Kidney (tissue), 14 donors: ENCODE measurements around the gene FAM209A. TPM values are rescaled to one million over a fixed set of nuclear protein-coding genes. Genes with fewer than 3 reads are reported as not detected.
A peak's percentile ranks its signal among the peaks of the same experiment; 100 is the strongest.

Experiments used
- DNase-seq, 5 donors: peaks; one replicate each; pipeline ENCODE4 v3.0.0-alpha.2; 2013 to 2020
- FAIRE-seq: peaks from 2 replicates; lab custom pipeline; 2012; peaks lifted over from hg19 to GRCh38; lab: Jason Lieb, UNC
- H3K27ac ChIP-seq, 2 donors: one replicate each; pipeline ENCODE4 v1.7.0; 2013; ENCODE audit warnings: low read depth in 2 of 2, low read length in 2 of 2, inconsistent platforms in 1 of 2
- H3K27me3 ChIP-seq: one replicate; pipeline ENCODE4 v1.7.1; 2013; ENCODE audit warnings: low read length, inconsistent platforms; ENCODE audit not compliant: control insufficient read depth, insufficient read depth
- H3K36me3 ChIP-seq, 3 donors: one replicate each; pipeline versions ENCODE4 v1.7.0 to v1.7.1; 2013; ENCODE audit warnings: low read length in 3 of 3, control low read depth in 1 of 3, inconsistent platforms in 1 of 3; ENCODE audit not compliant: insufficient read depth in 3 of 3, control insufficient read depth in 2 of 3
- H3K4me1 ChIP-seq, 3 donors: one replicate each; pipeline versions ENCODE4 v1.7.0 to v1.7.1; 2013; ENCODE audit warnings: low read length in 3 of 3, inconsistent platforms in 1 of 3, low read depth in 1 of 3; ENCODE audit not compliant: control insufficient read depth in 2 of 3, insufficient read depth in 2 of 3
- H3K4me3 ChIP-seq, 3 donors: one replicate each; pipeline versions ENCODE4 v1.7.0 to v1.8.1; 2013; ENCODE audit warnings: low read length in 3 of 3, control low read depth in 1 of 3, inconsistent platforms in 1 of 3
- H3K9ac ChIP-seq, 3 donors: one replicate each; pipeline versions ENCODE4 v1.7.0 to v1.7.1; 2013; ENCODE audit warnings: low read length in 3 of 3, control low read depth in 1 of 3, inconsistent platforms in 1 of 3
- H3K9me3 ChIP-seq, 3 donors: one replicate each; pipeline versions ENCODE4 v1.7.0 to v1.7.1; 2013; ENCODE audit warnings: low read length in 3 of 3, control low read depth in 1 of 3, inconsistent platforms in 1 of 3; ENCODE audit not compliant: control insufficient read depth in 2 of 3, insufficient read depth in 1 of 3
- CTCF ChIP-seq: IDR thresholded peaks from 3 replicates; pipeline ENCODE4 v1.5.1; 2012; ENCODE audit warnings: mild to moderate bottlenecking, moderate library complexity, borderline replicate concordance; ENCODE audit not compliant: insufficient read depth; ENCODE audit errors: extremely low read depth
- intact Hi-C: fragments of 100-400 bp; cut with DNase I; formaldehyde crosslinking; loops from one replicate; pipeline ENCODE4 v1.11.1; 2022
- polyA plus RNA-seq: library from polyadenylated mRNA; stranded (reverse); fragments of 350-450 nt; fragmentation: Illumina TruSeq; extraction: RNeasy Lipid Tissue Mini Kit (QIAGEN cat#74804); gene quantifications from one replicate; pipeline ENCODE4 v1.2.3, GENCODE V29; 2014; ENCODE audit warnings: low read depth, low replicate concordance; ENCODE audit not compliant: insufficient read depth
- total RNA-seq: library from RNA; stranded (reverse); fragmentation: NEBNext Ultra II Directional; extraction: Animal tissue kit (Norgen Biotek cat#: 25700); gene quantifications from one replicate; pipeline ENCODE4 v1.2.1, GENCODE V29; 2021
- donor health status: control.
- donor health status: control.
- donor health status: control.
- donor health status: control.
- donor health status: control.
- donor health status: DM: yes; HTN: yes; CAD: no.
- donor health status: Normal renal cell carcinoma (clear cell type).

The FAM209A gene
- total and polyA plus RNA-seq, 2 donors from 2014 or later = 0.38 TPM; not detected in 1

GRCh38 chr20:56573986-56574385 lies 49.4 kb downstream of the FAM209A start:
- H3K9ac ChIP-seq = no peak overlapping the region
- H3K9me3 ChIP-seq = no peaks in the 10 kb centered on the region
- intact Hi-C loops = no loop called here
- no peak for TF ChIP-seq CTCF
- H3K27ac ChIP-seq = no peak overlapping the region
- FAIRE-seq (no peak), DNase-seq (no peak)
- no peaks in the 10 kb centered on the region for H3K36me3 ChIP-seq
- no peak overlapping the region for H3K4me3 ChIP-seq
- H3K27me3 ChIP-seq = no peaks in the 10 kb centered on the region
- H3K4me1 ChIP-seq = no peaks in the 10 kb centered on the region

DNA sequence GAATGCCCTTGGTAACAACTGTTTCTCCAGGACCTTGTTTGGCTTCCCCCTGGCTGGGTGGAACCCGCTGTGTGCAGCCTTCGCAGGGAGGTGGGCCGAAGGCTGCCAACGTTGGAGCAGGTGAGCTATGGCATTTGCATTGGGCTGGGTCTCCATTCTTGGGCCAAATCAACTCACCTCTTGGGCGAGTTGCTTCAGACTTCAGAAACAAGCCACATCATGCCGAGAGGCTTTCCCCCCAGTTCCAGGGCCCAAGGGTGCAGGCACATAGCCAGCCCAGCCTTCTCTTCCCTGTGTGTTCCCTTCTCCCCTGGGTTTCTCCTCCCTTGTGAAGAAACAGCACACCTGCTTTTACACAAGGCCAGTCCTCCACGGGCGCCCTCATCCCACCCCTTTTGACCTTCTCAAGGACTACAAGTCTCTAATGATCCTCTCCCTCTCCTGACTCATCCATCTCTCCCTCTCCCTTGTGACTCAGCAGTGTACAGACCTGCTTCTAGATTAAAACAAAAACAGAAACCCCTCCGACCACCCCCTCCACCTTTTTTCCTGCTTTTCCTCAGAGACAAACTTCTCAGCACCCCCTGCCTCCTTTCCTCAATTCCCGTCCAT lies 50.1 kb downstream of the FAM209A start:
- no peak overlapping the region for H3K4me3 ChIP-seq
- intact Hi-C loops = no loop called here
- no peak overlapping the region for H3K27ac ChIP-seq
- H3K4me1 ChIP-seq = no peaks in the 10 kb centered on the region
- H3K27me3 ChIP-seq = no peaks in the 10 kb centered on the region
- FAIRE-seq = no peak
- H3K9me3 ChIP-seq = no peaks in the 10 kb centered on the region
- no peak overlapping the region for H3K9ac ChIP-seq
- peak in 1 of 5 donors; percentile 29 for DNase-seq
- TF ChIP-seq CTCF = no peak
- no peaks in the 10 kb centered on the region for H3K36me3 ChIP-seq

DNA sequence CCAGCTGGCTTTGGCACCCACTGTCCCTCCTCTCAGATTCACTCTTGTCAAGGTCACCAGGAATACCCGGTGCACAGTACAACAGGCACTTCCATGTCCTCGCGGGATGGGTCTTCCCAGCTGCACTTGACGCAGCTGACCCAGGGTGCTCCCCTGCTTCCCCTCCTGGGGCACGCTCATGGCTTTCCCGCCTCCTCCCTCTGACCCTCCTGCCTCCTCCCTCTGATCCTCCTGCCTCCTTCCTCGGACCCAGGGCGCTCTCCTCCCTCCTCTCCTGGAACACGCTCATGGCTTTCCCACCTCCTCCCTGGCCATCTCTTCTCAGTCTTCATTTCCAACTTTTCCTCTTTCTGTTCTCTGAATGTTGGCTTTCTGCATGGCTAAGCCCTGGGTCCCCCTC lies 50.6 kb downstream of the FAM209A start:
- no peaks in the 10 kb centered on the region for H3K27me3 ChIP-seq
- no peak for DNase-seq
- no peaks in the 10 kb centered on the region for H3K36me3 ChIP-seq
- intact Hi-C loops = no loop called here
- H3K9ac ChIP-seq = no peak overlapping the region
- H3K27ac ChIP-seq = no peak overlapping the region
- H3K4me3 ChIP-seq = no peak overlapping the region
- no peaks in the 10 kb centered on the region for H3K9me3 ChIP-seq
- no peaks in the 10 kb centered on the region for H3K4me1 ChIP-seq
- no peak for FAIRE-seq
- TF ChIP-seq CTCF = no peak

Other genes starting within 250 kb of the FAM209A start
- gene FAM210B, start 165.8 kb upstream of the FAM209A start, total RNA-seq = 27.2 TPM
- 34.5 TPM for gene FAM210B, start 165.8 kb upstream of the FAM209A start, polyA plus RNA-seq
- gene AURKA, start 132.5 kb upstream of the FAM209A start, total RNA-seq = 2.7 TPM
- 3.3 TPM for gene AURKA, start 132.5 kb upstream of the FAM209A start, polyA plus RNA-seq
- 30.7 TPM for gene CSTF1, start 132.1 kb upstream of the FAM209A start, total RNA-seq
- gene CSTF1, start 132.1 kb upstream of the FAM209A start, polyA plus RNA-seq = 16.2 TPM
- 3.0 TPM for gene CASS4, start 112.5 kb upstream of the FAM209A start, total RNA-seq
- gene CASS4, start 112.5 kb upstream of the FAM209A start, polyA plus RNA-seq = 0.22 TPM
- gene RTF2, start 56.1 kb upstream of the FAM209A start, total RNA-seq = 75.1 TPM
- gene RTF2, start 56.1 kb upstream of the FAM209A start, polyA plus RNA-seq = 112 TPM
- gene FAM209B, start 8.5 kb downstream of the FAM209A start, total RNA-seq = not detected
- gene FAM209B, start 8.5 kb downstream of the FAM209A start, polyA plus RNA-seq = not detected
- gene TFAP2C, start 104.6 kb downstream of the FAM209A start, total RNA-seq = 1.4 TPM
- 0.65 TPM for gene TFAP2C, start 104.6 kb downstream of the FAM209A start, polyA plus RNA-seq